Measurements from ENCODE around the gene ZDHHC1.

- no peak for TF ChIP-seq ZC3H10 (CRISPR knock-in tag; IDR thresholded peaks at IDR 0.05)
- TF ChIP-seq ZNF565 (CRISPR knock-in tag; conservative IDR thresholded peaks at IDR 0.05; ENCODE audit: low read depth): no peak
- TF ChIP-seq ZFP30 (CRISPR knock-in tag; IDR thresholded peaks at IDR 0.05): no peak
- no peak for TF ChIP-seq ARNTL (CRISPR knock-in tag; IDR thresholded peaks at IDR 0.05; ENCODE audit: borderline replicate concordance, low read depth)
- TF ChIP-seq OSR1 (CRISPR knock-in tag; IDR thresholded peaks at IDR 0.05): no peak
- no peak for TF ChIP-seq TCF4 (CRISPR knock-in tag; IDR thresholded peaks at IDR 0.05; ENCODE audit: borderline replicate concordance)
- TF ChIP-seq ZNF8 (CRISPR knock-in tag; IDR thresholded peaks at IDR 0.05): no peak
- TF ChIP-seq ZFP3 (CRISPR knock-in tag; IDR thresholded peaks at IDR 0.05): no peak
- TF ChIP-seq CREB5 (CRISPR knock-in tag; IDR thresholded peaks at IDR 0.05; ENCODE audit: low read depth): no peak
- no peak for TF ChIP-seq SNAI2 (CRISPR knock-in tag; IDR thresholded peaks at IDR 0.05)
These were observed 13.7 kb upstream of the ZDHHC1 start for GRCh38 chr16:67429799-67430503.

All from SK-N-SH treated with all-trans-retinoic acid at 6 μM for 48 hours (cell line).